Measurements from ENCODE around the gene SV2C.

SV2C gene

GRCh38 chr5:76274571-76274970 lies 191.4 kb downstream of the SV2C start:
- no peak for TF ChIP-seq CTCF (conservative IDR thresholded peaks at IDR 0.05; ENCODE audit: low read depth, low read length)
- H3K4me3 ChIP-seq (ENCODE audit: low read depth, low read length), result no peak overlapping the region
- no peak for DNase-seq (ENCODE audit: low read depth)

GRCh38 chr5:76277736-76278135 lies 194.6 kb downstream of the SV2C start:
- no peak for DNase-seq (ENCODE audit: low read depth)
- no peak overlapping the region for H3K4me3 ChIP-seq (ENCODE audit: low read depth, low read length)

GRCh38 chr5:76278261-76278789 lies 195.1 kb downstream of the SV2C start:
- no peak for TF ChIP-seq CTCF (conservative IDR thresholded peaks at IDR 0.05; ENCODE audit: low read depth, low read length)
- DNase-seq (ENCODE audit: low read depth), result no peak

More at GRCh38 chr5:76277736-76278135, 194.6 kb downstream of the SV2C start:
- TF ChIP-seq CTCF (conservative IDR thresholded peaks at IDR 0.05; ENCODE audit: low read depth, low read length), result no peak

GRCh38 chr5:76280494-76280893 lies 197.3 kb downstream of the SV2C start:
- no peak overlapping the region for H3K4me3 ChIP-seq (ENCODE audit: low read depth, low read length)
- no peak for TF ChIP-seq CTCF (conservative IDR thresholded peaks at IDR 0.05; ENCODE audit: low read depth, low read length)
- no peak for DNase-seq (ENCODE audit: low read depth)

More at GRCh38 chr5:76278261-76278789, 195.1 kb downstream of the SV2C start:
- no peak overlapping the region for H3K4me3 ChIP-seq (ENCODE audit: low read depth, low read length)

- no peak for DNase-seq (ENCODE audit: low read depth)
- TF ChIP-seq CTCF (conservative IDR thresholded peaks at IDR 0.05; ENCODE audit: low read depth, low read length), result no peak
- no peak overlapping the region for H3K4me3 ChIP-seq (ENCODE audit: low read depth, low read length)
Observed at GRCh38 chr5:76283670-76284069, 200.5 kb downstream of the SV2C start.

- no peak overlapping the region for H3K4me3 ChIP-seq (ENCODE audit: low read depth, low read length)
- no peak for DNase-seq (ENCODE audit: low read depth)
- no peak for TF ChIP-seq CTCF (conservative IDR thresholded peaks at IDR 0.05; ENCODE audit: low read depth, low read length)
Observed at GRCh38 chr5:76289692-76290091, 206.5 kb downstream of the SV2C start.

GRCh38 chr5:76290321-76290757 lies 207.2 kb downstream of the SV2C start:
- no peak for TF ChIP-seq CTCF (conservative IDR thresholded peaks at IDR 0.05; ENCODE audit: low read depth, low read length)
- DNase-seq (ENCODE audit: low read depth), result no peak
- no peak overlapping the region for H3K4me3 ChIP-seq (ENCODE audit: low read depth, low read length)

Measured in choroid plexus epithelial cell (primary cell).